Measurements from ENCODE around the gene GDF10. TPM values are rescaled to one million over a fixed set of nuclear protein-coding genes. Genes with fewer than 3 reads are reported as not detected.

The GDF10 gene
- total and polyA plus RNA-seq, 2 of the 8 experiments (the other 6 are each of a cell fraction or from before 2014, with no cell fraction given), result 0.19 to 0.32 TPM

GRCh38 chr10:47330804-47331203, 30.8 kb downstream of the GDF10 start:
- Histone ChIP-seq H4K5ac (ENCODE audit: insufficient read length, low read depth, low read length) (no peak overlapping the region), H3K79me2 (ENCODE audit: control insufficient read depth in 1 of 2, insufficient read depth in 2 of 2, low read length in 2 of 2) (no peaks in the 10 kb centered on the region), H3K4me1 (replicated peaks in 1 of 4; ENCODE audit: control insufficient read depth in 3 of 4, insufficient read depth in 4 of 4, low read length in 3 of 4) (no peaks in the 10 kb centered on the region), H2AFZ (ENCODE audit: low read length) (no peak overlapping the region), H2AK5ac (ENCODE audit: low read depth, low read length) (no peak overlapping the region), H3K4me3 (ENCODE audit: extremely low read depth in 1 of 4, insufficient read depth in 2 of 4, low read depth in 3 of 4, low read length in 4 of 4) (no peak overlapping the region), H4K91ac (replicated peaks; ENCODE audit: insufficient read length, low read length) (no peak overlapping the region), H3K56ac (replicated peaks; ENCODE audit: insufficient read length, low read depth, low read length) (no peak overlapping the region), H3K23me2 (ENCODE audit: low read depth, low read length) (no peaks in the 10 kb centered on the region), H3K18ac (ENCODE audit: extremely low read depth, low read length) (no peak overlapping the region), H3K79me1 (ENCODE audit: low read depth, low read length) (no peaks in the 10 kb centered on the region), H3K4me2 (ENCODE audit: insufficient read depth in 1 of 2, low read depth in 2 of 2, low read length in 2 of 2) (no peak overlapping the region), H2BK5ac (ENCODE audit: low read depth, low read length) (no peak overlapping the region), H3K4ac (replicated peaks; ENCODE audit: insufficient read length, low read depth, low read length) (no peak overlapping the region), H3K36me3 (ENCODE audit: control insufficient read depth in 2 of 4, insufficient read depth in 4 of 4, low read length in 3 of 4) (no peaks in the 10 kb centered on the region; a peak in 1 of 8 replicates), H2BK120ac (replicated peaks; ENCODE audit: low read depth, low read length) (no peak overlapping the region), H2BK20ac (ENCODE audit: low read length) (no peak overlapping the region), H3K14ac (ENCODE audit: insufficient read length) (no peak overlapping the region), H3K9ac (replicated peaks in 1 of 4; ENCODE audit: extremely low read depth in 1 of 4, low read depth in 3 of 4, low read length in 3 of 4) (no peak overlapping the region), H2BK12ac (ENCODE audit: low read depth, low read length) (no peak overlapping the region), H3K9me3 (ENCODE audit: insufficient read depth in 2 of 2, low read depth in 1 of 2, low read length in 1 of 2) (no peaks in the 10 kb centered on the region), H4K20me1 (replicated peaks in 1 of 2; ENCODE audit: control insufficient read depth in 1 of 2, insufficient read depth in 2 of 2, low read length in 2 of 2) (peaks cover 0 to 4% of the 10 kb centered on the region in 2 experiments), H3K27me3 (replicated peaks in 1 of 4; ENCODE audit: control insufficient read depth in 3 of 4, extremely low read depth in 1 of 4, insufficient read depth in 3 of 4, low read length in 3 of 4) (no peaks in the 10 kb centered on the region; a peak in 1 of 7 replicates), H3K27ac (ENCODE audit: low read depth, low read length) (no peak overlapping the region), H2BK15ac (ENCODE audit: low read length) (no peak overlapping the region), H4K8ac (ENCODE audit: extremely low read depth, insufficient read depth, low read length) (no peak overlapping the region), H3K23ac (ENCODE audit: insufficient read length) (no peak overlapping the region)
- no peak for FAIRE-seq
- POLR2A ChIA-PET (ENCODE audit: partially characterized antibody), result no interaction called here
- CTCF ChIA-PET (ENCODE audit: partially characterized antibody), result interaction anchor here (0.6 to 1.0 kb wide), 2 partner anchors 47 to 1448 kb away, joined by 3 to 5 read pairs; no protein-coding TSS in a partner anchor
- DNase-seq (ENCODE audit: low read depth in 1 of 2, low spot score in 2 of 2), result no peak
- WGBS, 2 experiments (ENCODE audit: extremely low coverage in 1 of 2, insufficient coverage in 1 of 2, insufficient read length in 1 of 2, insufficient replicate concordance in 2 of 2, low coverage in 1 of 2, low lambda C conversion rate in 2 of 2, missing lambda C conversion rate in 1 of 2), result 85% methylated on average over 3 of the region's 3 CpGs; no CpG with 5 or more reads in 1 of the 2 experiments
- TF ChIP-seq POLR2AphosphoS5 (IDR thresholded peaks at IDR 0.05; ENCODE audit: low read depth, low read length) (no peak), EZH2 (IDR thresholded peaks at IDR 0.05; ENCODE audit: low read depth, low read length, severe bottlenecking) (no peak), POLR2A (IDR thresholded peaks at IDR 0.05; ENCODE audit: control extremely low read depth in 1 of 2, low read depth in 2 of 2, low read length in 2 of 2) (no peak), RAD21 (IDR thresholded peaks at IDR 0.05 in 1 of 2, conservative IDR thresholded peaks at IDR 0.05 in 1 of 2; ENCODE audit: low read depth in 2 of 2, low read length in 2 of 2) (no peak), TAF7 (optimal IDR thresholded peaks at IDR 0.05; ENCODE audit: borderline replicate concordance, low read depth, low read length) (no peak), RFX5 (IDR thresholded peaks at IDR 0.05; ENCODE audit: borderline replicate concordance, low read depth, low read length) (no peak), SP4 (IDR thresholded peaks at IDR 0.05; ENCODE audit: low read length) (no peak)
